K562 (cell line): Measurements from ENCODE around the gene LIX1L. TPM values are rescaled to one million over a fixed set of nuclear protein-coding genes. Genes with fewer than 3 reads are reported as not detected.
A peak's percentile ranks its signal among the peaks of the same experiment; 100 is the strongest.

Source experiments
- DDX20 ChIP-seq: fragments of 450-650 bp; IDR thresholded peaks from 2 replicates; pipeline ENCODE4 v1.6.1; 2016; ENCODE audit warnings: missing genetic modification characterization, low read depth, mild to moderate bottlenecking, missing compliant biosample characterization, moderate library complexity
- KDM5B ChIP-seq: fragments of 200-600 bp; sonication (generic); IDR thresholded peaks from 2 replicates; pipeline ENCODE4 v1.6.1; 2012; ENCODE audit warnings: low read depth, mild to moderate bottlenecking, moderate library complexity, low read length, control low read depth, inconsistent platforms; ENCODE audit not compliant: insufficient replicate concordance
- KLF16 ChIP-seq: IDR thresholded peaks from 2 replicates; pipeline ENCODE4 v1.6.1; 2016; ENCODE audit warnings: antibody characterized with exemption
- KLF6 ChIP-seq: fragments of 250-450 bp; sonication (Bioruptor Pico); IDR thresholded peaks from 2 replicates; pipeline ENCODE4 v1.4.0; 2020; ENCODE audit warnings: mild to moderate bottlenecking, moderate library complexity, borderline replicate concordance
- OTX1 ChIP-seq: fragments of 450-650 bp; formaldehyde crosslinking; IDR thresholded peaks from 2 replicates; pipeline ENCODE4 v1.4.0; 2022; ENCODE audit warnings: mild to moderate bottlenecking
- SAP30 ChIP-seq: fragments of 200-600 bp; sonication (generic); IDR thresholded peaks from 2 replicates; pipeline ENCODE4 v1.6.1; 2012; ENCODE audit warnings: borderline replicate concordance, low read depth, mild to moderate bottlenecking, moderate library complexity, low read length, control low read depth, inconsistent platforms; ENCODE audit not compliant: insufficient read depth, poor library complexity, severe bottlenecking
- SOX6 ChIP-seq: fragments of 450-650 bp; IDR thresholded peaks from 2 replicates; pipeline ENCODE4 v1.6.1; 2014; ENCODE audit warnings: mild to moderate bottlenecking
- SUPT5H ChIP-seq: fragments of 450-650 bp; IDR thresholded peaks from 2 replicates; pipeline ENCODE4 v1.6.1; 2016
- ZNF668 ChIP-seq: fragments of 250-450 bp; sonication (Bioruptor Pico); IDR thresholded peaks from 2 replicates; pipeline ENCODE4 v1.8.0; 2022; ENCODE audit warnings: mild to moderate bottlenecking, inconsistent platforms
- ZNF77 ChIP-seq: fragments of 250-450 bp; sonication (Bioruptor Pico); IDR thresholded peaks from 2 replicates; pipeline ENCODE4 v1.5.0; 2020
- polyA plus RNA-seq, 8 experiments: library from polyadenylated mRNA; depleted of rRNA in 4 of 8; stranded (reverse) in 5 of 8; unstranded in 3 of 8; fragments of >200 nt; fragmentation: Nextera tagmentation in 2 of 8; fragmentation: Illumina TruSeq in 1 of 8; extraction: Ambion mirVana in 2 of 8; extraction: Trizol in 1 of 8; gene quantifications; 2 replicates each; pipeline versions ENCODE4 v1.2.1 to v1.2.3, GENCODE V29; 2011 to 2014; ENCODE audit warnings: inconsistent platforms in 1 of 8, missing spikeins in 1 of 8
- total RNA-seq, 7 experiments: library from RNA; depleted of rRNA in 6 of 7; stranded (reverse); fragments of >200 nt in 6 of 7; fragmentation: Illumina TruSeq in 2 of 7; extraction: Trizol in 2 of 7; gene quantifications; 2 replicates each; pipeline versions ENCODE4 v1.2.1 to v1.2.3, GENCODE V29; 2011 to 2021; ENCODE audit warnings: low replicate concordance in 1 of 7
- TF ChIP-seq, protein P1 (sequence below): fragments of 450-650 bp; IDR thresholded peaks from 2 replicates; pipeline ENCODE4 v1.7.0; 2016; ENCODE audit warnings: borderline replicate concordance
- TF ChIP-seq, protein P2 (sequence below), 2 experiments: IDR thresholded peaks; 2 replicates each; pipeline ENCODE4 v1.6.1; 2012; ENCODE audit warnings: improper control_type of control experiment in 2 of 2, low read depth in 2 of 2, low read length in 2 of 2, borderline replicate concordance in 1 of 2
- TF ChIP-seq, protein P3 (sequence below), 2 experiments: fragments of 450-650 bp; IDR thresholded peaks; 2 replicates each; pipeline ENCODE4 v1.6.1; 2018; ENCODE audit warnings: mild to moderate bottlenecking in 2 of 2, low read depth in 1 of 2; ENCODE audit not compliant: partially characterized antibody in 2 of 2
- TF ChIP-seq, protein P4 (sequence below): sonication (generic); formaldehyde crosslinking; IDR thresholded peaks from 2 replicates; pipeline ENCODE4 v1.8.0; 2022; ENCODE audit warnings: mild to moderate bottlenecking, missing genetic modification reagents

The LIX1L gene
- total and polyA plus RNA-seq, 9 of the 15 experiments (the other 6 are each of a cell fraction or from before 2014, with no cell fraction given) = 4.6 to 26.5 (median 12.5) TPM

DNA sequence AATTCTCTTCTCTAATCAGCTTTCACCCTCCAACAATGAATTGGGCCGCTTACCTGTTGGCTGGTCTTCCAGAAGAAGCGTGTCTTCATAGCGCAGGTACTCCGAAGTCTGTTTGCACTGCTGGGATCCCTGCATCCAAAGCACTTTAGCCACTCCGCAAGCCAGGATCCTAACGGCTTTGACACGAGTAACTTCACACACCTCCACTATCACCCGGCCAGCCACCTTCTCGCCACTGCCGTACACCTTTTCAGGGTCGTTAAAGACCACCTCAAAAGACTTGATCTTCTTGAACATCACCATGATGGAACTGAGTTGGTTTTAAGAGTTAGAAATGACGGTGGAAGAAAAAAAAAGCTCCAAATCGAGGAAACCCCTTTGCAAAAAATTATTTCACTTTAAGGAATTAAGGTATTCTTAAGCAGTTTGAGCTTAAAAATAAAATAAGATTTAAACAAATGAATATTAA lies 38.2 kb upstream of the LIX1L start (continued):
- TF ChIP-seq, protein P1, sequence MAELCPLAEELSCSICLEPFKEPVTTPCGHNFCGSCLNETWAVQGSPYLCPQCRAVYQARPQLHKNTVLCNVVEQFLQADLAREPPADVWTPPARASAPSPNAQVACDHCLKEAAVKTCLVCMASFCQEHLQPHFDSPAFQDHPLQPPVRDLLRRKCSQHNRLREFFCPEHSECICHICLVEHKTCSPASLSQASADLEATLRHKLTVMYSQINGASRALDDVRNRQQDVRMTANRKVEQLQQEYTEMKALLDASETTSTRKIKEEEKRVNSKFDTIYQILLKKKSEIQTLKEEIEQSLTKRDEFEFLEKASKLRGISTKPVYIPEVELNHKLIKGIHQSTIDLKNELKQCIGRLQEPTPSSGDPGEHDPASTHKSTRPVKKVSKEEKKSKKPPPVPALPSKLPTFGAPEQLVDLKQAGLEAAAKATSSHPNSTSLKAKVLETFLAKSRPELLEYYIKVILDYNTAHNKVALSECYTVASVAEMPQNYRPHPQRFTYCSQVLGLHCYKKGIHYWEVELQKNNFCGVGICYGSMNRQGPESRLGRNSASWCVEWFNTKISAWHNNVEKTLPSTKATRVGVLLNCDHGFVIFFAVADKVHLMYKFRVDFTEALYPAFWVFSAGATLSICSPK = 0 out of 2 replicates have a peak, but pooled peaks have one; percentile 11
- TF ChIP-seq ZNF668 (peak; percentile 75; the same call in 1 of the 2 replicates), KLF16 (no peak), KDM5B (peak; percentile 62), OTX1 (CRISPR knock-in tag) (peak; percentile 44; the same call in 1 of the 2 replicates), SOX6 (peak; percentile 80), SAP30 (peak; percentile 11), DDX20 (tag) (no peak), ZNF77 (peak; percentile 84; the same call in 1 of the 2 replicates), KLF6 (CRISPR knock-in tag) (no peak), SUPT5H (no peak)
- TF ChIP-seq, protein P2, sequence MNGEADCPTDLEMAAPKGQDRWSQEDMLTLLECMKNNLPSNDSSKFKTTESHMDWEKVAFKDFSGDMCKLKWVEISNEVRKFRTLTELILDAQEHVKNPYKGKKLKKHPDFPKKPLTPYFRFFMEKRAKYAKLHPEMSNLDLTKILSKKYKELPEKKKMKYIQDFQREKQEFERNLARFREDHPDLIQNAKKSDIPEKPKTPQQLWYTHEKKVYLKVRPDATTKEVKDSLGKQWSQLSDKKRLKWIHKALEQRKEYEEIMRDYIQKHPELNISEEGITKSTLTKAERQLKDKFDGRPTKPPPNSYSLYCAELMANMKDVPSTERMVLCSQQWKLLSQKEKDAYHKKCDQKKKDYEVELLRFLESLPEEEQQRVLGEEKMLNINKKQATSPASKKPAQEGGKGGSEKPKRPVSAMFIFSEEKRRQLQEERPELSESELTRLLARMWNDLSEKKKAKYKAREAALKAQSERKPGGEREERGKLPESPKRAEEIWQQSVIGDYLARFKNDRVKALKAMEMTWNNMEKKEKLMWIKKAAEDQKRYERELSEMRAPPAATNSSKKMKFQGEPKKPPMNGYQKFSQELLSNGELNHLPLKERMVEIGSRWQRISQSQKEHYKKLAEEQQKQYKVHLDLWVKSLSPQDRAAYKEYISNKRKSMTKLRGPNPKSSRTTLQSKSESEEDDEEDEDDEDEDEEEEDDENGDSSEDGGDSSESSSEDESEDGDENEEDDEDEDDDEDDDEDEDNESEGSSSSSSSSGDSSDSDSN (IDR thresholded peaks at IDR 0.05; ENCODE audit: borderline replicate concordance in 1 of 2, low read depth in 2 of 2, low read length in 2 of 2) = peak in 1 of 2 experiments; percentile 65; a peak in 1 of 4 replicates
- TF ChIP-seq, protein P3, sequence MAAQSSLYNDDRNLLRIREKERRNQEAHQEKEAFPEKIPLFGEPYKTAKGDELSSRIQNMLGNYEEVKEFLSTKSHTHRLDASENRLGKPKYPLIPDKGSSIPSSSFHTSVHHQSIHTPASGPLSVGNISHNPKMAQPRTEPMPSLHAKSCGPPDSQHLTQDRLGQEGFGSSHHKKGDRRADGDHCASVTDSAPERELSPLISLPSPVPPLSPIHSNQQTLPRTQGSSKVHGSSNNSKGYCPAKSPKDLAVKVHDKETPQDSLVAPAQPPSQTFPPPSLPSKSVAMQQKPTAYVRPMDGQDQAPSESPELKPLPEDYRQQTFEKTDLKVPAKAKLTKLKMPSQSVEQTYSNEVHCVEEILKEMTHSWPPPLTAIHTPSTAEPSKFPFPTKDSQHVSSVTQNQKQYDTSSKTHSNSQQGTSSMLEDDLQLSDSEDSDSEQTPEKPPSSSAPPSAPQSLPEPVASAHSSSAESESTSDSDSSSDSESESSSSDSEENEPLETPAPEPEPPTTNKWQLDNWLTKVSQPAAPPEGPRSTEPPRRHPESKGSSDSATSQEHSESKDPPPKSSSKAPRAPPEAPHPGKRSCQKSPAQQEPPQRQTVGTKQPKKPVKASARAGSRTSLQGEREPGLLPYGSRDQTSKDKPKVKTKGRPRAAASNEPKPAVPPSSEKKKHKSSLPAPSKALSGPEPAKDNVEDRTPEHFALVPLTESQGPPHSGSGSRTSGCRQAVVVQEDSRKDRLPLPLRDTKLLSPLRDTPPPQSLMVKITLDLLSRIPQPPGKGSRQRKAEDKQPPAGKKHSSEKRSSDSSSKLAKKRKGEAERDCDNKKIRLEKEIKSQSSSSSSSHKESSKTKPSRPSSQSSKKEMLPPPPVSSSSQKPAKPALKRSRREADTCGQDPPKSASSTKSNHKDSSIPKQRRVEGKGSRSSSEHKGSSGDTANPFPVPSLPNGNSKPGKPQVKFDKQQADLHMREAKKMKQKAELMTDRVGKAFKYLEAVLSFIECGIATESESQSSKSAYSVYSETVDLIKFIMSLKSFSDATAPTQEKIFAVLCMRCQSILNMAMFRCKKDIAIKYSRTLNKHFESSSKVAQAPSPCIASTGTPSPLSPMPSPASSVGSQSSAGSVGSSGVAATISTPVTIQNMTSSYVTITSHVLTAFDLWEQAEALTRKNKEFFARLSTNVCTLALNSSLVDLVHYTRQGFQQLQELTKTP (IDR thresholded peaks at IDR 0.05; ENCODE audit: low read depth in 1 of 2, partially characterized antibody in 2 of 2) = peak; percentile 91 to 99
- TF ChIP-seq, protein P4, sequence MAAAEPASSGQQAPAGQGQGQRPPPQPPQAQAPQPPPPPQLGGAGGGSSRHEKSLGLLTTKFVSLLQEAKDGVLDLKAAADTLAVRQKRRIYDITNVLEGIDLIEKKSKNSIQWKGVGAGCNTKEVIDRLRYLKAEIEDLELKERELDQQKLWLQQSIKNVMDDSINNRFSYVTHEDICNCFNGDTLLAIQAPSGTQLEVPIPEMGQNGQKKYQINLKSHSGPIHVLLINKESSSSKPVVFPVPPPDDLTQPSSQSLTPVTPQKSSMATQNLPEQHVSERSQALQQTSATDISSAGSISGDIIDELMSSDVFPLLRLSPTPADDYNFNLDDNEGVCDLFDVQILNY (CRISPR knock-in tag) = no peak
